ENCODE data around the gene ADAD1.
"Not testable (repeated sequence)": the region's sequence is repeated elsewhere in the genome, so short reads cannot be mapped to it uniquely, and the experiment has no call there.

Gene ADAD1

GRCh38 chr4:122378711-122379110, at the start of gene ADAD1:
Gene ADAD1, plus strand, starts transcription at chr4:122379011. Its CDS starts 1,059 bp downstream, at chr4:122380070.
- no peak for DNase-seq

DNA sequence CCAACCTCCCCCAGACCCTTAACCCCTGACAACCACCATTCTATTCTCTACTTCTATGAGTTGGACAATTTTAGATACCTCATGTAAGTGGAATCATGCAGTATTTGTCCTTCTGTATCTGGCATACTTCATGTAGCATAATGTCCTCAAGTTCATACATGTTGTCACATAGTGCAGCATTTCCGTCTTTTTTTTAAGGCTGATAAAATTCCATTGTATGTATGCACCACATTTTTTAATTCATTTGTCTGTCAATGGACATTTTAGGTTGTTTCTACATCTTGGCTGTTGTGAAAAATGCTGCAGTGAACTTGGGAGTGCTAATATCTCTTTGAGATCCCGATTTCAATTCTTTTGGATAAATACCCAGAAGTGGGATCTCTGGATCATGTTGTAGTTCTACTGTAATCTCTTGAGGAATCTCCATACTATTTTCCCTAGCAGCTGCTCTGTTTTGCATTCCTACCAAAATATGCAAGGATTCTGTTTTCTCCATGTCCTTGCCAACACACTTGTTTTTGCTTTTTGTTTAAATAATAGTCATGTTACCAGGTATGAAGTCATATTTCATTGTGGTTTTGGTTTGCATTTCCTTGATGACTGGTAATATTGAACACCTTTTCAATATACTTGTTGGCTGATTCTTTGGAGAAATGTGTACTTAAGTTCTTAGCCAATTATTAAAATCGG, 48.8 kb upstream of the ADAD1 start:
- DNase-seq, result peak; percentile 6

DNA sequence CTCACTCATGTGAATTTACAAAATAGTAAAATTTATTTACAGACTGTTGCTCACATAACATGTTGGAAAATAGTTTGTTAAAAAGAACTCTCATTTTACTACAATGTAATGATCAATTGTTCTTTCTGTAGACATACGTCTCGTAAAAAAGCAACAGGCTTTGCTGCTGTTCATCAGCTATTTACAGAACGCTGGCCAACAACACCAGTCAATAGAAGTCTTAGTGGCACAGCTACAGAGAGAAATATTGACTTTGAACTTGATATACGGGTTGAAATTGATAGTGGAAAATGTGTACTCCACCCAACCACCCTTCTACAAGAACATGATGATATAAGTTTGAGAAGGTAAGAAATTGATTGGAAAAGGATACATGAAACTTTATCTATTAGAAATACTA, 47.6 kb upstream of the ADAD1 start:
- no peak for DNase-seq

DNA sequence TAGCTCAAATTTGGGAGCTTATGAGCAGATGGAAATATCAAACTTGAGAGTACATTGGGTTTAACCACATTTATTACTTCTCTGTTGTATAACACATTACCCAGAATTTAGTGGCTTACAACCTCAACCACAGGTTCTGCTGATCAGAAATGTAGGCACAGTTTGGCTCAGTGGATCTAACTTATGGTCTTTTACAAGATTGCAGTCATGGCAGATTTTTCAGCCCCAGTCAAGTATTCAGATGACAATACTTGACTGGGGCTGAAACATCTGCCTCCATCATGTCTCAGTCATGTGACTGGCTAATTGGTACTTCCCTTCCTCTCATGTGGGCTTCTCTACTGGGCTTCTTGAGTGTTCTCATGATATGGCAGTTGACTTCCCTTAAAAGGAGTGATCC, 44.0 kb upstream of the ADAD1 start:
- DNase-seq, result no peak

GRCh38 chr4:122341886-122342285, 36.9 kb upstream of the ADAD1 start:
- DNase-seq, result no peak

DNA sequence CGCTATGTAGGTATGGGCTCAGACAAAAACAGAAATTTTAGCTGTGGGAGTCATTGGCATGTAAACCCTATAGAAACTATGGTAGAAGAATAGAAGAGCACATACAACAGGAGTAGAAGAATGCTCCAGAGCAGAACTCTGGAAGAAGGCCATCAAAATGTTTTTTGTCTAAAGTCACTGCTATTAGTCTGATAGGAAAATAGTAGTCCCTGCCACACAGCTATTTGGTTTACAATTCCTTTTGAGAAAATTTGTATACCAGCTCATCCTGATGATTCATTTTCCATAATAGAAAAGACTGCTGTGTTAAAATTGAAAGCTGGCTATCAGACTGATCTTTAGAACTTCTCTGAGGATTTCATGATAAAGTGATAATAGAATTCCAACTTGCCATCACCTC, 32.8 kb upstream of the ADAD1 start:
- no peak for DNase-seq

DNA sequence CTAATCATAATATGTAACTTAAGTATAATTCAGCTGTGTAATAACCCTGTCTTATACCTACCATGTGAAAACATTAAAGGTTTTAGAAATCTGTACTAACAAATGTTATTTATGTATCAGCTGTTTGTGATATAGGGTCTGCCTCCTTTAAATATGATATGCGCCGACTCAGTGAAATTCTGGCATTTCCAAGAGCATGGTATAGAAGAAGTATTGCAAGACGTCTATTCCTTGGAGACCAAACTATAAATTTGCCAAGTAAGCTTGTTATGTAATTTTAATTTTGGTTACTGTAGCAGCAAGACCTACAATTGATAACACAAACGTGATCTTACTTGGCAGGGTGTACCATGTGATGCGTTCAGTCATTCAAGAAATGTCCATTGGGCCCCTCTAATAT, 32.3 kb upstream of the ADAD1 start:
- no peak for DNase-seq

DNA sequence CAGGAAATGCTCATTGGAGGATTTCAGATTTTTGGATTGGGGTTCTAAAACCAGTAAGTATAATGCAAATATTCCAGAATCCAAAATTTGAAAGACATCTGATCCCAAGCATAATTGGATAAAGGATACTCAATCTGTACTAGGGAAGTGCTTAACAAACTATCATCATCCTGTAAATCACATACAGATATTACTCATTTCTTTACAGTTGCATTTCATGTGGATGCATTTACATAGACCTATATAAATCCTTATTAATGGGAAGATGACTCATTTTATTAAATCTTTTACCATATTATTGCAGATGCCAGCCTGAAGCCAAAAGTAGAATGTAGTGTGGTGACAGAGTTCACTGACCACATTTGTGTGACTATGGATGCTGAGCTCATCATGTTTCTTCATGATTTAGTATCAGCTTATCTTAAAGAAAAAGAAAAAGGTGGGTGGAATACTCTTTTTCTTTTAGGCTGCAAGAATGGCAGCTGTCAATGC, 22.4 kb upstream of the ADAD1 start:
- no peak for DNase-seq

GRCh38 chr4:122360754-122361153, 18.1 kb upstream of the ADAD1 start:
- no peak for DNase-seq

DNA sequence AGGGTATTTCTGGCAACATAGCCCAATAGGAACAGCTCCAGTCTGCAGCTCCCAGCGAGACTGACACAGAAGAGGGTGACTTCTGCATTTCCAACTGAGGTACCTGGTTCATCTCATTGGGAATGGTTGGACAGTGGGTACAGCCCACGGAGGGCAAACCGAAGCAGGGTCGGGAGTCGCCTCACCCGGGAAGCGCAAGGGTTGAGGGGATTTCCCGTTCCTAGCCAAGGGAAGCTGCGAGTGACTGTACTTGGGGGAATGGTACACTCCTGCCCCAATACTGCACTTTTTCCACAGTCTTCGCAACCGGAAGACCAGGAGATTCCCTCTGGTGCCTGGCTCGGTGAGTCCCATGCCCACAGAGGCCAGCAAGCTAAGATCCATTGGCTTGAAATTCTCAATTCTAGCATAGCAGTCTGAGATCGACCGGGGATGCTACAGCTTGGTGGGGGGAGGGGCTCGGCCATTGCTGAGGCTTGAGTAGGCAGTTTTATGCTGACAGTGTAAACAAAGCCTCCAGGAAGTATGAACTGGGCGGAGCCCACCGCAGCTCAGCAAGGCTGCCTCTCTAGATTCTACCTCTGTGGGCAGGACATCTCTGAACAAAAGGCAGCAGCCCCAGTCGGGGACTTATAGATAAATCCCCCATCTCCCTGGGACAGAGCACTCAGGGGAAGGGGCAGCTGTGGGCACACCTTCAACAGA, 14.0 kb upstream of the ADAD1 start:
- DNase-seq, result no peak

GRCh38 chr4:122368786-122369185, 10.0 kb upstream of the ADAD1 start:
- not testable (repeated sequence) for DNase-seq

DNA sequence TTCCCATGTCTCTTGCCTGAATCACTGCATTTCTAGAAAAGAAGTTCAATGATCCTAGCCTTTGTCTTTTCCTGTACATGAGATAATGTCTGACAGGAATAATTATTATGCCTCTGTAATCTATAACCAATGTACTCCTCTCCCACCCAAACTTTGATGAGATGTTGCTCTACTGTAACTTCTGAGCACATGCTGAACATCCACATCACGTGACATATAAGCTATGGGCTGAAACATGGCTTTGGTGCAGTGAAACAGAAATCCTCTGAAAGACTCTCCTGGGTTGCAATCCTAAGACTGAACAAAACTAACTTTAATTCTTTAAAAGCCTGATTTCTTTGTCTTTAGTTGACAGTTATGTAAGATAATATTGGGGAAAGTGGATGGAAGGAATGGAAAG, 1.5 kb upstream of the ADAD1 start:
- no peak for DNase-seq

GRCh38 chr4:122379239-122379638, 428 bp downstream of the ADAD1 start:
- no peak for DNase-seq

DNA sequence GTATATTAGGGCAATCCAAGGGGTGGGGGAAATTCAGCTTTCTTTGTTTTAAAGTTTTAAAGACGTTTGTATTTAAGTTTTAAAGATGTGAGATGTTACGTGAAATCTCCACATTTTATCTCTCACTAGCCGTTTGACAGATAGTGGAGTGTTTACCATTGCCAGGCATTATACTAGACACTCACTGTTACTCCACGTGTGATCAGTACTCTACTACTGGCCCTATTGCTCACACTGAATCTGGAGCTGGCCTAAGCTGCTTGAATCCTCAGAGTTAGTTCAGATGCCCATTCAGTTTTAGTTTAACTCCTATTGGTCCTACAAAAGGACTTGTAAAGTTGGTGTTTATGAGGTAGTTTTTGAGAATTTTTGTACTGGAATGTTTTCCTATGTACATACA, 4.5 kb downstream of the ADAD1 start:
- DNase-seq, result no peak

- DNase-seq, result no peak
Observed at GRCh38 chr4:122384245-122384644, 5.4 kb downstream of the ADAD1 start.

GRCh38 chr4:122393276-122393675, 14.5 kb downstream of the ADAD1 start:
- no peak for DNase-seq

- DNase-seq, result no peak
Observed at GRCh38 chr4:122403861-122404260, 25.1 kb downstream of the ADAD1 start.

GRCh38 chr4:122412547-122412946, 33.7 kb downstream of the ADAD1 start:
- DNase-seq, result peak; percentile 33

- DNase-seq, result no peak
Observed at GRCh38 chr4:122423246-122423645, 44.4 kb downstream of the ADAD1 start.

- no peak for DNase-seq
Observed at GRCh38 chr4:122431351-122431750, 52.5 kb downstream of the ADAD1 start.

DNA sequence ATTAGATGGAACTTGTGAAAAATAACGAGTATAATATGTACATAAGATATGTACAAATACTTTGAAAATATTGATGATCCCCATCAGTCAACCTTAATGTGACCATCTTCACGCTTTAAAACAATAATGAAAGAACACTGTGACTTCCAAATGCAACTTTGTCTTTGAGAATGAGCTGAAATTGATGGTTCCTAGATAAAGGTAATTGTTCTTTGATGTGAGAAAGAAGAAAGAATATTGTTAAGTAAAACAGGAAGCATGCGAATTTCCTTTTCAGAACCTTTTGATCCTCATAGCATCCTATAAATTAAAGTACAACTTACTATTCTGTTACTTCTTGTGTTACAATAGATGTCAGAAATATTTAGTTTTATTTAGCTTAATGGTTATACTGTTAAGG, 55.5 kb downstream of the ADAD1 start:
- DNase-seq, result no peak

GRCh38 chr4:122450847-122451246, 72.0 kb downstream of the ADAD1 start:
- DNase-seq, result peak; percentile 33

- peak; percentile 15 for DNase-seq
Observed at GRCh38 chr4:122453384-122453995, 74.7 kb downstream of the ADAD1 start.

Measured in activated CD4-positive, alpha-beta T cell treated with anti-CD3 and anti-CD28 coated beads, Interleukin-2, amount 50 U/mL, for 16 hours (primary cell).